GM19238 (cell line): ENCODE measurements around the gene CYB5B.

Experiments used
- DNase-seq: peaks from one replicate; pipeline ENCODE4 v3.0.0; 2011; ENCODE audit warnings: low spot score; ENCODE audit not compliant: insufficient read length

Gene CYB5B

DNA sequence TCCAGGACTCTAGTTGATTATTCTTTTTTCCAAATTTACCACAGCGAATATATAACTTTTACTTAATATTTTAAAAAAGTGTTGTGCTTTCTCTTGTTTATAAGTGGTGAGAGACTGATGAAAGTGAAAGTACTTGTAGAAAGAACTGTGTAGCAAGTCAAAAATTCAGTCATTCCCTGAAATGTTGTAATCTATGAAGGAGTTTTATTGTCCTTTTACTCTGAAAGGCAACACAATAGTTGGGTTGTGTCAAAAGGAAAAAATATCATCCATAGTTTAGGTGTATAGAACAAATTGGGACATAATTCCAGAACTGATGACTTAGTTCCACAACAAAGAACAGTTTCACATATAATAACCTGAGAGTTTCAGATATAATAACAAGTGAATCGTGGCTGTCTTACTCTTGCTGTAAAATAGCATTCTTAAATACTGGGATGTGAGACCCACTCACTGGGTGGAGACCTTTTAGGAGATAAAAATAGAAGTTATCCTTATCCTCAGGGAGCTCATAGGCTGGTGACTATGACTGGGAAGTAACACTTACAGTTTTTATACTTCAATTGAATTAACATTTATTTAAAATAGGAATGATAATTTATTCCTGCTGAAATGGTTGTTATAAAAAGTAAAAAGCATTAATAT, 20.6 kb downstream of the CYB5B start:
- no peak for DNase-seq

DNA sequence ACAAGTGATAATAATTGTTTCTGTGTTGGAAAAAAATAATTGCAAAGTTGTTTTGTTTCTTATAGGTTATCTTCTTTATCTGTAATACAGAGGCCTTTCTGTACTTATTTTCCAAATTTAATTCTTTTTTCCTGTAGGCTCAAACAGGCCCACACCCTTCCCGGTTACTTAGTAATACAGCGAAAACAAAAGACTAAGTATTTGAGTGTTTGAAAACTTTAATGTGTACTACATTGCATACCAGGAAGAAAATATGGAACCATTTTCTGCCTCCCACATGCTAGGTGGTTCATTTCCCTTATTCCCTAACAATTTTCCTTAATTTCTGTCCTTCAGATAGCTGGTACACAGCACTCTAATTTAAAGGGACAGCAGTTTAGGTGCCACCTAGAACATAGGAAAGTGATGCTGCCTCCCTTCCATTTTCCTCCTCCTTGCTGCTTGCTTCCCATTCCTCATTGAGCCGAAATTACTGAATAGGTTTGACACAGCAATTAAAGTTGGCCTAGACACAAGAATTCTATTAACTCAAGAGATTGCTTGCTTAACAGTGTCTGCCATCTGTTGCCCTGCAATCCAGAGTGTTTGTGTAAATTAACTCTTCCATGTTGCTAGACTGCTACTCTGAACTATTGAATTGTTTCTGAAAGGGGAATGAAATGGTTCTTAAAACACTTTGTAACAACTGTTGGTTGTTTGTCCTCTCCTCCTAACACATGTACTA, 24.2 kb downstream of the CYB5B start:
- no peak for DNase-seq

DNA sequence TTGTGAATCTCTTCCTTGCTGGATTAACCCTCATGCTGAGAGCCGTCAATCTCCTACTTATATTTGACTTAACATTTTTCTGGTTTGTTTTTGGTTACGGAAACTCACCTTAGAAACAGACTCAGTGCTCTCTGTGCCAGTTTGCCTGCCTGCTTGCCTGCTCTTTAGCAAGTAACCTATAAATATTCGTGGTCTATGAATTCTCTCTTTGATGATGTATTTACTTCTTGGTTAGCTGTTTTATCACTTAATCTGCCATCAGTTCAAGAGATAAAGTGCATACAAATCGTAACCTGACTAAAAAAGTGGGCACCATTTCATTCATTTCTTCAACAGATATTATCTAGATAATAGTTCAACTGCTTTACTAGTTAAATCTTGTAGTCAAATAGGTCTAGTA, 26.7 kb downstream of the CYB5B start:
- no peak for DNase-seq

DNA sequence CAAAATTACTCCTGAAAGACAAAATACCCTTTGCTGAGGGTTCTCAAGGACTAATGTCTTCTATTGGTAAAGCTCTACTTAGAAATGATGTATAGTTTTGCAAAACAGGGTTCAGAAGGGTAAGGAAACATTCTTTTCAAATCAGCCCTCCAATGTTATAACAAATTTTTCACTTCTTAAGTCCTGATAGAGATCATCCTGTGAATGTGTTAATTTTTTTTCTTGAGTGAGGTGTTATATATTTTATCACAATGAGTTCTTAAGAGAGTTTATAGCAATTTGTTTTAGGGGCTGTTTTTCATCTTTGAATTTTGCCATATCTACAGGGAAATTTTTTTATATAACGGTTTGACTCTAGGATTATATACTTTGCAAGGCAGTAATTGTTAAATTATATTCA, 29.5 kb downstream of the CYB5B start:
- DNase-seq: no peak

DNA sequence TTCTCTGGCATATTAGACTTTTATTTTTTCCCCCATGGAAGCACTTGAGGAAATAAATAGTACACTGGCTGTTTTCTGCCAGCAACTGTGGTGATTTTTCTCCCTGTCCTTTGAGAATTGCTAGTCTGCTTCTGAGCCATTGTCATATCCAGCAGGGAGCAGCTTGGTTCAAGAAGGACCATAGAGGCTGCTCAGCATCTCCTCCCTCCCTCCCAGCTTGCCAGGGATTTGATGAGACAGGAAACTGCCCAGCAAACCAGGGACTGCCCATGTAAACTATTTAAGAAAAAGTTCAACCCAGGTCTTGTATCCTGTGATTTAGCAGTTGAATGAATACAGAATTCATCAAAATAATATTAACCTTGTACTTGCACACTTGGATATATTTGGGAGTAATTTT, 39.5 kb downstream of the CYB5B start:
- no peak for DNase-seq

DNA sequence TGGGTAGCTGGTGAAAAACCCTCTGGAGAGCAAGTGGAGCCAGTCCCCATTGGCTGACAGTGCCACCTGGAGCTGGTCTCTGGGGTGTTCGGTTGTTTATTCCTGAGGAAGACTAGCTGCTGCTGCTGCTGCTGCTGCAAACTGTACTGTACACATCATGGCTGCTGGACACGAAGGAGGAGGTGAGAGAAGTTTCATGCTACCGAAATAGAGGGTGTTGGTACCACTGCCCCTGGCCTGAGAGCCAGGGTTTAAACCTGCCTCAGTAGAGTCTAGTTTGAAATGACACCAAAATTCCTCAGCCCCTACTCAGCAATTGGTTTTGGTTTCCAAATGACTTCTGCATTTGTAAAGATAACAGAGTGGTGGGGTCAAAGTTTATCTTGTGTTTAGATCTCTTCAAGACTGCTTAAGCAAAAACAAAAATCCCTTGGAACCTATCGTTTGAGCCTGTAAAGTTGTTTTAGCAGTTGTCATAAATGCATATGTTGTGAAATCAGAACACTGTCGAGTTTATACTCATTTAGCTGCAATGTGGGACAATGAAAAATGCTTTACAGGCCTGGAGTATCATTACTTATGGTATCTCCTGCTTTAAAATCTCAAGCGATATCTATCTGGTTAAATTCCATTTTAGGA, 40.8 kb downstream of the CYB5B start:
- no peak for DNase-seq

DNA sequence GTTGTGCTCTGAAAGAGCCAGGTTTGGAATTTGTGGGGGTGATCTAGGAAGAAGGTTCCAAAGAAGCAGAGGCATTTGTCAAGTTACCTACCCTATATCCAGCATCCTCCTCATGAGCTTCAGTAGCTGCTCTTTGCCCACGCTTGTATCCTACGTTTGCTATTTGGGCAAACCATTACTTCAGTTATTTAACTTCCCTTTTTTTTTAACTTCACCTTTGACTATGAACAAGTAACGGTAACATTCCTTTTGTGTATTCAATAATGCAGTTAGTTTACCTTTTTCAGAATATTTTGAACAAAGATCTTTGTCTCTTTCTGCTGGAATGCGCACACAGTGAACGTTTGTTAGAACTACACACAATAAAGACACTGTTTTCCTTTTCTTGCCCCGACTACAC, 41.5 kb downstream of the CYB5B start:
- DNase-seq: no peak

DNA sequence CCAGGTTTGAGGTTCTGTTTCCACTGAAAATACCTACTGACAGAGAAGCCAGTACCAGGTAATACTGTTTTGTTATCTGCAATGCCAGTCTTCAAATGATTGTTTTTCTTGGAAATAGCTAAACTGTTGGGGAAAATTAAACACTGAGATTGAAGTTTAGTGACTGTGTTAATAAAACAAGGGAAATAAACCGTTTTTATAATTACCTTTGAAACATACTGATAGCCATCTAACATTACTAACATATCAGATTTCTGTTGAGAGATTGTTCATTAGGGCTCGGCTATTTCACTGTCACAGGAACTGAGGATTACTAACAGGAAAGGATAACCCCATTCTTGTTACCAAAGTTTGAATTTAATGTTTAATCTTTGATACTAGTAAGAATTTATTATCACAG, 42.1 kb downstream of the CYB5B start:
- no peak for DNase-seq

DNA sequence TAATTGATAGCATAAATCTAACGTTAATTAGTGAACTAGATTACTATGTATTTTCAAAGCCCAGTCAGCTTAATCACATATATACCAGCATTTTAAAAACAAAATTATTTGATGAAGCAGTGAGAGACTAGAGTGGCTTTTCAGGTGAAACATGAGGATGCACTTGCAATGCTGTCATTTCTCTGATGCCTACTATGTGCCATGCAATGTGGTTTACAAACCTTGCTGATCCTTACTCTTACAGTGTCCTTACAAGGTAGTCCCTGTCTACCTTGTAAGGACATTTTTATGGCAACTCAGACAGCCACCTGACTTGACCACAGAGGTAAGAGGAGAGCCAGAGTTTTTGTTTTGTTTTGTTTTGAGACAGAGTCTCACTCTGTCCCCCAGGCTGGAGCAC, 42.7 kb downstream of the CYB5B start:
- no peak for DNase-seq

DNA sequence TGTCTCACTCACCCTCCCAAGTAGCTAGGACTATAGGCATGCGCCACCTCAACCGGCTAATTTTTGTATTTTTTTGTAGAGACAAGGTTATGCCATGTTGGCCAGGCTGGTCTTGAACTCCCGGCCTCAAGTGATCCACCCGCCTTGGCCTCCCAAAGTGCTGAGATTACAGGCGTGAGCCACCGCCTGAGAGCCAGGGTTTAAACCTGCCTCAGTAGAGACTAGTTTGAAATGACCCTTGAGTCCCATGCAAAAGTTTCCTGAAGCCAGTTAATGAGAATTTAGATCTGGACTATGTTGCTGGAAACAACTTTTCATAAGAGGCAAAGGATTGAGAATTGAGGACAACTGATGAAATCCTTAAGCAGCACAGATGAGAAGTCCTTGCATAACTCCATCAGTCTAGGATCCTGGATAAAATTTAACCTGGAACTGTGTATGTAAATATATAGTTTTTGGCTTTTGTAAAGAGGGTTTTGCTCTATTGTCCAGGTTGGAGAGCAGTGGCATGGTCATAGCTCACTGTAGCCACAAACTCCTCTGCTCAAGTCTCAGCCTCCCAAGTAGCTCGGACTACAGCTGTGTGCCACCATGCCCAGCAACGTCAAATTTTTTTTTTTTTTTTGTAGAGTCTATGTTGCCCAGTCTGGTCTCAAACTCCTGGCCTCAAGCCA, 43.2 kb downstream of the CYB5B start:
- DNase-seq: no peak

DNA sequence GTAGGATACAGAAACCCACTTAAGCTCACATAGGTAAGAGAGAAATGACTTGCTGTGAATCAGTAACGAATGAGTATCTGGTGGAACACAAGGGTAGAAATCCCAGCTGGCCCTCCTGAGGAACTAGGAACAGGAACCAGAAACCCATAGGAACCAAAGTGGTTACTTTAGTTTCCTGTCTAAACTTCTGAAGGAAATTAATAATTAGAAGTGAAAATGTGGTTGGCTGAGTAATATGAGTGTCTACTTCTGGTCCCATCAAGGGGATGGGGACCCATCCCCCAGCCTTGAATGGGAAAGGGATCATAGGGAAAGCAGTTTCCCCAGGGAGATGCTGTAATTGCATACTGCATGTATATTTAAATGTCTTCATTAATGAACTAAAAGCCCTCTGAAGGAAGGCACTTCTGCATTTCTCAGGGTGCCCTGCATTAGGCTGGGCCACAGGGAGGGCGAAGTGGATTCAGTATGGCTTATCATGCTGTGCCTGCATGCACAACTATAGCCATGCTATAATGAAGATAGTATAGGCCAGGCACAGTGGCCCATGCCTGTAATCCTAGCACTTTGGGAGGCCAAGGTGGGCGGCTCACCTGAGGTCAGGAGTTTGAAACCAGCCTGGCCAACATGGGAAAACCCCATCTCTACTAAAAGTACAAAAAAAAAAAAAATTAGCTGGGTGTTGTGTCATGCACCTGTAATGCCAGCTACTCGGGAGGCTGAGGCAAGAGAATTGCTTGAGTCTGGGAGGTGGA, 45.6 kb downstream of the CYB5B start:
- DNase-seq: peak; percentile 27

DNA sequence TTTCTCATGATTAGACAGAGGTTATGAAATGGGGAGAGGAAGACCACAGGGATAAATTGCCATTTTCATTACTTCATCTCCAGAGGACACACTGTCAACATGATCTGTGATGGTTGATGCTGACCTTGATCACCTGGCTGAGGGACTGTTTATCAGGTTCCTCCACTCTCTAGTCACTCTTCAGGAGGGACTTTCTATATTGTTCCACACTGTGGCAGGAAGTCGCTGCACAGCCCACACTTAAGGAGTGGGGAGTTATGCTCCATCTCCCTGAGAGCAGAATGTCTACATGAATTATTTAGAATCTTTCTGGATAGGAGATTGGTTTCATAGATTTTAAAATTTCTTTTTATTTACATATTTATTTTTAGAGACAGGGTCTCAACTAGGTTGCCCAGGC, 46.7 kb downstream of the CYB5B start:
- no peak for DNase-seq

DNA sequence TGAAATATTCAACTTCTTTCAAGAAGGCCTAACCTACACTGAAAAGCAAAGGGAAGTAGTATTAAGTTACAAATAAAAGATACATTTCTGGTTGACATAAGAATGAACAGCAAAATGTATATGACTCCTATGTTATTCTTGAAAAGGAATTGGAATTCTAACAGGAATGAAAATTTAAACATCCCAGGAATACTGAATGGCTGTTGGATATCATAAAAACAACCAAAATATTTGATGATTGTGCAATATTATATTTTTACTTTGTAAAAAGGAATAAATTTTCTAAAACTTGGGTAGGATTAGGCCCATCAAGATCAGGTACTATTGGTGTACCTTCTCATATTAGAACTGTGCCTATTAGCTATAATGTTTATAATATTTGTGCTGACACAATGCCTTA, 50.0 kb downstream of the CYB5B start:
- DNase-seq: no peak

DNA sequence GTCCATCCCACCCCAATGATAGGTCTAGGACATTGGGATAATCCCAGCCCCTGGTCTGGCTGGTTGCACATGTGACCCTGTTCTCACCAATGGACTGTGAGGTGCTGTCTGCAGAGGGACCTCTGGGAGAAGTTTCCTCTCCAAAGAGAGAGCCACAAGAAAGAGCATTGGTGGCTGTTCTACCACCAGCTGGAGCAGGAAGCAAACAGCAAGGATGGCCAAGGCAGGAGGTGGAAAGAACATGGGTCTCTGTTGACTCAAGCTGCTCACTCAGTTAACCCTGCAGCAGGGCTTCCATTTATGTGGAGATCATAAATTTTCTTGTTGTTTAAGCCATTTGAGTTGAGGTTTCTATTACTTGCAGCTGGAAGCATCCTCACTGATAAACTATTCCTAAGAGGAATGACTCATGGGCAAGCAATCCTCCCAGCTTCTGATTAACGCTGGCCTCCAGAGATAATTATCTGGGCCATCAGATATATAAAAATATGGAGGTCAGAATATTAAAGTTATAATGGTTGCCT, 52.6 kb downstream of the CYB5B start:
- DNase-seq: no peak

DNA sequence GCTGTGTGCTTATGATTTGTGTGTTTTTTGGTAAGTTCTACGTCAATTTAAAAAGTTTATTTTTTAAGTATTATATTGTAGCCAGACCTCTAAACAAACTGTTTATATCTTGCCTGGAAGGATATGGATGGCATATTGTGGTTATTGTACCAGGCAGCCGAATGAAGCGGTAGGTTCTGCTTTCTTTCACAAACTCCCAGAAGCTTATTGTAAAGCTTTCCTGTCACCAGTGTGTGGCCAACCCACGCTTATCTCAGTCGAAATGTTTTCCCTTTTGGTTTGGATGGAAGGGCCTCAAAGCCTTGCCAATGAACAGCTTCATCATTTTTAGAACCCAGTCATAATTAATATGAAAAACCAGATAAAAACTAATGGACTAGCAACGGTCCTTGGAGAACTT, 53.1 kb downstream of the CYB5B start:
- no peak for DNase-seq

DNA sequence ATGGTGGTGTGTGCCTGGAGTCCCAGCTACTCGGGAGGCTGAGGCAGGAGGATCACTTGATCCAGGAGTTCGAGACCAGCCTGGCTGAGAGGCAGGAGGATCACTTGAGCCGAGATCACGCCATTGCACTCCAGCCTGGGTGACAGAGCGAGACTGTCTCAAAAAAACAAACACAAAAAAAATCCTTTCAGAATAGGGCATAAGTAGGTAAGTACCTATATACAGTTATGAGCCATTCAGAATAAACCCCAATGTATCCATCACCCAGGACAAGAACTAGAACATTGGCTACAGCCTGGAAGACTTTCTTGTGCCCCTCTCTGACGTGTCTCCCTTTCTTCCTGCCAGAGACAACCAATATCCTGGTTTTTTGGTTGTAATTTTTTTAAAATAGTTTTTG, 54.3 kb downstream of the CYB5B start:
- DNase-seq: no peak

DNA sequence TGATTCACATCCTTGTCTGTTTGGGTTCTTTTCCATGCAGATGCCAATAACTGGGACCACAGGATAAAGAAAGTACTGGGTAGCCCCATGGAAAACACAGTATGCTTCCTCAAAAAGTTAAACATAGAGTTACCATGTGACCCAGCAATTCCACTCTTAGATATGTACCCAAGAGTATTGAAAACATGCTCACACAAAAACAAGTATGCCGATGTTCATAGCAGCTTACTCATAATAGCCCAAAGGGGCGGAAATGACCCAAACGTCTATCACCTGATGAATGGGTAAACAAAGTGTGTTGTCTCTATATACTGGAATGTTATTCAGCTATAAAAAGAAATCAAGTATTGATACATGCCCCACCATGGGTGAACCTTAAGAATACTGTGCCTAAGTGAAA, 55.4 kb downstream of the CYB5B start:
- no peak for DNase-seq

DNA sequence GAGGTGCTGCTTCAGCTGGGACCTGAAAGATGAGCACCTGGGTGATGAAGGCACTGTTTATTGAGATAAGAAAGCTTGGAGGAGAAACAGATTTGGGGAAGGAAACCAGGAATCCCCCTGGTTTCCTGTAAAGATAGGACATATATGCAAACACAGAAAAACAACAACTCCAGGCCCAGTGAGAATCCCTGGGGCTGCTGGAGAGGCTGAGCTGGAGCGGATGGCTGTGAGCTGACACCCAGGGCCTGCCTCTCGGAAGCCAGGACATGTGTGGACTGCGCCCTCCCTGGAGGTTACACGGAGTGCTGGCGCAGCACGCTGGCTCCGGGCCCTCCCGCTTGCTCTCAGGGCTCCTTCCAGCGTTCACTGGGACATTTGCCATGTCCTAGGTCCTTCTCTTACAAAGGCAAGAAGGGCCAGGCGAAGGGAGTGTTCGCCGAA, 57.5 kb downstream of the CYB5B start:
- no peak for DNase-seq

DNA sequence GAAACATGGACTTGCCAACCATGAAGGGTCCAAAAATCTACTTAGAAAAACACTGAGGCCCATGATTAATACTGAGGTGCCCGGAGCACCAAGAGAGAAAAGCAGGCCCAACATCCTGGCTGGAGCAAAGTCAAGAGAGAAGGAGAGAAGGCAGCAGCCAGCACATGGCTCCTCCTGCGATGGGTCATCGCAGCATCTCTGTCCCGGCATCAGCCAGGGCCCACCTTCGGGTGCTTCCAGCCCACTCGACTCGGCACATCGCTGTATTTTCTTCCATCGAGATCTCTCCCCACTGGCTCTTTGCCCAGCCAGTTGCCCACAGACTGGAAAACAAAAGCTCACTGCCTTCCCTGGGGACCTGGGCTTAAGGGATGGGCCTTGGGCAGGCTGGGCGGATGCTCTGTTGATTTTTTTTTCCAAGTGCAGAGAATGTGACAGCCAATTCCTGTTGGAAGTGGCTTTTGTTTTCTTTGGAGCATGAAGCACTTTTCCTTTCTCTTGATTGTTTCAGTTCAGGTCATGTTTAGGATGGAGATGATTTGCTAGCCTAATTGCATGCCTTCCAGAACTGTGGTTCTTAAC, 58.1 kb downstream of the CYB5B start:
- DNase-seq: no peak

DNA sequence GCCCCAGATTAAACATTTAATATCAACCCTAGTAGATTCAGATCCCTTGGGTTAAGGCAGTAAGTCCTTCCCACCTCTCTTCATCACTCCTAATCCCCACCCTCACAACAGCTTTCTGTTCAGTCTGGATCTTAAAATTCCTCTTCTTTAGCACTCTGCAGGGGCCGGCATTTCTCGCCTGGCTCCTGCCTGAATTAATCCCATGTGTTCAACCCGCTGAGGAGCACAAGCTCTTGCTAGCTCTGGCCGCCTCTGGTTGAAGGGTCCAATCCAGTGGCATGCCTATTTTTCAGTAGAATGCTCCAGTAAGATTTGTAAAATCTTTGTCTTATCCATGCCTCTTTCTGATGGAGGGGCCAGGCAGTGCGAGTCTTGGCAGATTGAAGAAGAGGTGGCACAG, 59.2 kb downstream of the CYB5B start:
- DNase-seq: no peak

DNA sequence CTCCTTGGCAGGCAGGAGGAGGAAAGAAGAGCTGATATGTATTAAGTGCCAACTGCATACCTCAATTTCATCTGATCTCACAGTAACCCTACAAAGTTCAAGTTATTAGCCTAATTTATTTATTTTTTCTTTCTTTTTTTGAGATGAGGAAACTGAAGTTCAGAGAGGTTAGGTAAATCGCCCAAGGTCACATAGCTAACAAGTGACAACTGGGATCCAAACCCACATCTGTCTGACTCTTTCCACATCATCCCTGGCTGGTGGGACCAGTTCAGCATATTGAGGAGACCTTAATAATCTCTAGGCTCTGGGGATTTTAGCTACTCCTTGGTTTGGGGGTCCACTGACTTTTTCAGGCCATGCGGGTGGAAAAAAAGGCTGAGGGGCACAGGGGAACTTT, 60.9 kb downstream of the CYB5B start:
- DNase-seq: no peak
